HPDE6-E6E7 (cell line): ENCODE results near the gene TAC3.
A peak's percentile ranks its signal among the peaks of the same experiment; 100 is the strongest.

Experiments used
- DNase-seq: peaks from one replicate; pipeline ENCODE4 v3.0.0; 2011; ENCODE audit warnings: missing footprints; ENCODE audit errors: extremely low spot score

TAC3 gene

GRCh38 chr12:57005980-57006808 is 10.1 kb downstream of the TAC3 start, which contains the start of gene ZBTB39:
Gene ZBTB39, minus strand, starts transcription at chr12:57006546. Its CDS starts 1,629 bp downstream, at chr12:57004917.
- DNase-seq = peak; percentile 71

- DNase-seq = no peak
Measured at GRCh38 chr12:57004651-57005050, 11.7 kb downstream of the TAC3 start.

GRCh38 chr12:57003395-57003794 is 12.9 kb downstream of the TAC3 start:
- no peak for DNase-seq

GRCh38 chr12:57001448-57001906 is 14.9 kb downstream of the TAC3 start:
- peak; percentile 56 for DNase-seq

- no peak for DNase-seq
Measured at GRCh38 chr12:57000393-57000792, 15.9 kb downstream of the TAC3 start.

- DNase-seq = no peak
Measured at GRCh38 chr12:56999456-56999855, 16.9 kb downstream of the TAC3 start.

GRCh38 chr12:56998981-56999380 is 17.3 kb downstream of the TAC3 start:
- DNase-seq = no peak

GRCh38 chr12:56998316-56998715 is 18.0 kb downstream of the TAC3 start:
- DNase-seq = no peak

GRCh38 chr12:56996793-56997545 is 19.4 kb downstream of the TAC3 start:
- DNase-seq = no peak

- DNase-seq = no peak
Measured at GRCh38 chr12:56995930-56996496, 20.3 kb downstream of the TAC3 start.

- no peak for DNase-seq
Measured at GRCh38 chr12:56995201-56995929, 21.0 kb downstream of the TAC3 start.

- no peak for DNase-seq
Measured at GRCh38 chr12:56994231-56994746, 22.0 kb downstream of the TAC3 start.

GRCh38 chr12:56993346-56993745 is 23.0 kb downstream of the TAC3 start:
- DNase-seq = no peak

GRCh38 chr12:56991319-56992246 is 24.7 kb downstream of the TAC3 start:
- DNase-seq = no peak

GRCh38 chr12:56990648-56991318 is 25.5 kb downstream of the TAC3 start:
- DNase-seq = no peak

- no peak for DNase-seq
Measured at GRCh38 chr12:56989861-56990610, 26.3 kb downstream of the TAC3 start.

GRCh38 chr12:56988207-56988739 is 28.1 kb downstream of the TAC3 start:
- no peak for DNase-seq

GRCh38 chr12:56987551-56988053 is 28.7 kb downstream of the TAC3 start:
- DNase-seq = peak; percentile 52

GRCh38 chr12:56987011-56987410 is 29.3 kb downstream of the TAC3 start:
- DNase-seq = no peak
